ENCODE measurements around the gene UNC13B. TPM values are rescaled to one million over a fixed set of nuclear protein-coding genes. Genes with fewer than 3 reads are reported as not detected.

Gene UNC13B
- total RNA-seq, 1 experiment from 2014 or later = 17.6 TPM

DNA sequence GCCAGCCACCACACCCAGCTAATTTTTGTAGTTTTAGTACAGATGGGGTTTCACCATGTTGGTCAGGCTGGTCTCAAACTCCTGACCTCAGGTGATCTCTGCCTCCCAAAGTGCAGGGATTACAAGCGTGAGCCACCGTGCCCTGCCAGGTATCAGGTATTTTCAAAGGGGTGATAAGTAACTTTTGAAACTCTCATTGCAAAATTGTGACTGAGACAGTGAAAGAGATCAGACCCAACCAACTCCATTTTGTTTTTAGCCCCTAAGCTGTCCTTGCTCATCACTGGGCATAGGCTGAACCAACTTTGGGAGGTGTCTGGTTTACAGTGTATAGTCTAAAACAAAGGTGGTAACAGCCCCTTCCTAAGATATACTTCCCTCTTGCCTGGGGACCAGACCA, 29.3 kb downstream of the UNC13B start:
- CTCF ChIA-PET = no interaction called here
- BruUV-seq (replicated peaks) = no TSS peak
- intact Hi-C loops (cut with micrococcal nuclease) = loop anchor here (5.0 kb wide), 1 partner anchor 286 kb away; no protein-coding TSS in a partner anchor

DNA sequence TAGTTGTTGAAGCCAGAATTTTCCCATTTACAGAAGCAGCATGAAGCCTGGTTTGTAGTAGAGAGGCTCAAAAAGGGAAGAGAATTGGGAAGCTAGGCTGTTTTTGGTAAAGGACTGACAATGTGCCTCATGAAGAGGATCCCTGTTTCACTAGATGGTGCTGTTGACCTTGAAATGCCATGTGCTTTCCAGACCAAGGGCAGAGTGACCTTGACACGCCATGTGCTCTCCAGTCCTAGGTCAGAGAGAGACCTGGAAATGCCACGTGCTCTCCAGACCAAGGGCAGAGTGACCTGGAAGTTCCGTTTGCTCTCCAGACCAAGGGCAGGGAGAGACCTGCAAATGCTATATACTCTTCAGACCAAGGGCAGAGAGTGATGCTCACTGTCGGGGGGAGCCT, 32.0 kb downstream of the UNC13B start:
- ATAC-seq = no peak
- ChIA-PET RAD21 (ENCODE audit: low non-redundant PET in 1 of 2, low total read pairs in 2 of 2, uncharacterized antibody in 2 of 2, unreplicated experiment in 2 of 2) (interaction anchor here in 1 of 2 experiments (0.7 kb wide), 1 partner anchor 112 kb away, joined by 3 read pairs; no protein-coding TSS in a partner anchor), POLR2A (no interaction called here), CTCF (interaction anchor here (1.0 kb wide), 1 partner anchor 280 kb away, joined by 3 read pairs; no protein-coding TSS in a partner anchor)
- Histone ChIP-seq H3K9me2 (ENCODE audit: insufficient read depth) (no peaks in the 10 kb centered on the region), H4K20me1 (ENCODE audit: insufficient read depth) (no peaks in the 10 kb centered on the region), H3K4me2 (ENCODE audit: low read length) (no peak overlapping the region), H3K36me3 (ENCODE audit: control insufficient read depth in 1 of 2, insufficient read depth in 2 of 2, low read length in 2 of 2) (no peaks in the 10 kb centered on the region), H3K27ac (ENCODE audit: low read depth, low read length) (no peak overlapping the region), H3K4me3 (replicated peaks in 1 of 2; ENCODE audit: low read depth in 1 of 2, low read length in 2 of 2) (no peak overlapping the region), H3K9me3 (ENCODE audit: control insufficient read depth in 1 of 2, insufficient read depth in 1 of 2, low read depth in 1 of 2, low read length in 2 of 2) (no peaks in the 10 kb centered on the region), H3K27me3 (ENCODE audit: insufficient read depth, low read length) (no peaks in the 10 kb centered on the region), H2AFZ (ENCODE audit: low read depth, low read length, poor library complexity, severe bottlenecking) (no peak overlapping the region), H3K79me2 (ENCODE audit: insufficient read depth, low read length) (no peaks in the 10 kb centered on the region), H3K4me1 (ENCODE audit: control insufficient read depth in 1 of 2, insufficient read depth in 2 of 2, low read length in 2 of 2) (no peaks in the 10 kb centered on the region), H3K9ac (ENCODE audit: low read length) (no peak overlapping the region)
- DNase-seq (ENCODE audit: low read depth, low spot score) = no peak
- peak; percentile 50 for TF ChIP-seq RAD21 (IDR thresholded peaks at IDR 0.05; ENCODE audit: low read depth)
- TF ChIP-seq, protein P1, sequence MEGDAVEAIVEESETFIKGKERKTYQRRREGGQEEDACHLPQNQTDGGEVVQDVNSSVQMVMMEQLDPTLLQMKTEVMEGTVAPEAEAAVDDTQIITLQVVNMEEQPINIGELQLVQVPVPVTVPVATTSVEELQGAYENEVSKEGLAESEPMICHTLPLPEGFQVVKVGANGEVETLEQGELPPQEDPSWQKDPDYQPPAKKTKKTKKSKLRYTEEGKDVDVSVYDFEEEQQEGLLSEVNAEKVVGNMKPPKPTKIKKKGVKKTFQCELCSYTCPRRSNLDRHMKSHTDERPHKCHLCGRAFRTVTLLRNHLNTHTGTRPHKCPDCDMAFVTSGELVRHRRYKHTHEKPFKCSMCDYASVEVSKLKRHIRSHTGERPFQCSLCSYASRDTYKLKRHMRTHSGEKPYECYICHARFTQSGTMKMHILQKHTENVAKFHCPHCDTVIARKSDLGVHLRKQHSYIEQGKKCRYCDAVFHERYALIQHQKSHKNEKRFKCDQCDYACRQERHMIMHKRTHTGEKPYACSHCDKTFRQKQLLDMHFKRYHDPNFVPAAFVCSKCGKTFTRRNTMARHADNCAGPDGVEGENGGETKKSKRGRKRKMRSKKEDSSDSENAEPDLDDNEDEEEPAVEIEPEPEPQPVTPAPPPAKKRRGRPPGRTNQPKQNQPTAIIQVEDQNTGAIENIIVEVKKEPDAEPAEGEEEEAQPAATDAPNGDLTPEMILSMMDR (IDR thresholded peaks at IDR 0.05 in 2 of 3, conservative IDR thresholded peaks at IDR 0.05 in 1 of 3; ENCODE audit: borderline replicate concordance in 1 of 3, insufficient read depth in 1 of 3, low read depth in 2 of 3, low read length in 2 of 3) = 0 out of 6 replicates have a peak, but pooled peaks of 1 of the 3 experiments have one; percentile 13
- TF ChIP-seq, protein P2, sequence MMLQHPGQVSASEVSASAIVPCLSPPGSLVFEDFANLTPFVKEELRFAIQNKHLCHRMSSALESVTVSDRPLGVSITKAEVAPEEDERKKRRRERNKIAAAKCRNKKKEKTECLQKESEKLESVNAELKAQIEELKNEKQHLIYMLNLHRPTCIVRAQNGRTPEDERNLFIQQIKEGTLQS (IDR thresholded peaks at IDR 0.05) = no peak
- TF ChIP-seq POLR2AphosphoS5 (IDR thresholded peaks at IDR 0.05; ENCODE audit: low read depth, low read length) = no peak
- intact Hi-C loops (cut with micrococcal nuclease) = loop anchor here (5.0 kb wide), 1 partner anchor 284 kb away; no protein-coding TSS in a partner anchor
- BruUV-seq (replicated peaks) = no TSS peak

More for the DNA sequence above, 29.3 kb downstream of the UNC13B start:
- H3K9me3 ChIP-seq (ENCODE audit: control insufficient read depth in 1 of 2, insufficient read depth in 1 of 2, low read depth in 1 of 2, low read length in 2 of 2) = no peaks in the 10 kb centered on the region
- H4K20me1 ChIP-seq (ENCODE audit: insufficient read depth) = no peaks in the 10 kb centered on the region
- H3K27ac ChIP-seq (ENCODE audit: low read depth, low read length) = no peak overlapping the region
- ChIA-PET POLR2A (no interaction called here), RAD21 (ENCODE audit: low non-redundant PET in 1 of 2, low total read pairs in 2 of 2, uncharacterized antibody in 2 of 2, unreplicated experiment in 2 of 2) (no interaction called here)
- no peak overlapping the region for H3K4me3 ChIP-seq (replicated peaks in 1 of 2; ENCODE audit: low read depth in 1 of 2, low read length in 2 of 2)
- no peaks in the 10 kb centered on the region for H3K4me1 ChIP-seq (ENCODE audit: control insufficient read depth in 1 of 2, insufficient read depth in 2 of 2, low read length in 2 of 2)
- H3K79me2 ChIP-seq (ENCODE audit: insufficient read depth, low read length) = no peaks in the 10 kb centered on the region
- TF ChIP-seq YY1 (IDR thresholded peaks at IDR 0.05; ENCODE audit: extremely low read depth, insufficient replicate concordance, low read depth, low read length) (no peak), FOSL1 (IDR thresholded peaks at IDR 0.05; ENCODE audit: low read depth) (no peak), RAD21 (IDR thresholded peaks at IDR 0.05; ENCODE audit: low read depth) (no peak), ZFX (IDR thresholded peaks at IDR 0.05) (no peak), POLR2AphosphoS5 (IDR thresholded peaks at IDR 0.05; ENCODE audit: low read depth, low read length) (no peak)
- TF ChIP-seq, protein P3, sequence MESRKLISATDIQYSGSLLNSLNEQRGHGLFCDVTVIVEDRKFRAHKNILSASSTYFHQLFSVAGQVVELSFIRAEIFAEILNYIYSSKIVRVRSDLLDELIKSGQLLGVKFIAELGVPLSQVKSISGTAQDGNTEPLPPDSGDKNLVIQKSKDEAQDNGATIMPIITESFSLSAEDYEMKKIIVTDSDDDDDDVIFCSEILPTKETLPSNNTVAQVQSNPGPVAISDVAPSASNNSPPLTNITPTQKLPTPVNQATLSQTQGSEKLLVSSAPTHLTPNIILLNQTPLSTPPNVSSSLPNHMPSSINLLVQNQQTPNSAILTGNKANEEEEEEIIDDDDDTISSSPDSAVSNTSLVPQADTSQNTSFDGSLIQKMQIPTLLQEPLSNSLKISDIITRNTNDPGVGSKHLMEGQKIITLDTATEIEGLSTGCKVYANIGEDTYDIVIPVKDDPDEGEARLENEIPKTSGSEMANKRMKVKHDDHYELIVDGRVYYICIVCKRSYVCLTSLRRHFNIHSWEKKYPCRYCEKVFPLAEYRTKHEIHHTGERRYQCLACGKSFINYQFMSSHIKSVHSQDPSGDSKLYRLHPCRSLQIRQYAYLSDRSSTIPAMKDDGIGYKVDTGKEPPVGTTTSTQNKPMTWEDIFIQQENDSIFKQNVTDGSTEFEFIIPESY (IDR thresholded peaks at IDR 0.05; ENCODE audit: extremely low read depth, insufficient replicate concordance, low read length) = no peak
- H3K9ac ChIP-seq (ENCODE audit: low read length) = no peak overlapping the region
- H3K4me2 ChIP-seq (ENCODE audit: low read length) = no peak overlapping the region
- no peak overlapping the region for H2AFZ ChIP-seq (ENCODE audit: low read depth, low read length, poor library complexity, severe bottlenecking)
- no peaks in the 10 kb centered on the region for H3K36me3 ChIP-seq (ENCODE audit: control insufficient read depth in 1 of 2, insufficient read depth in 2 of 2, low read length in 2 of 2)
- H3K27me3 ChIP-seq (ENCODE audit: insufficient read depth, low read length) = no peaks in the 10 kb centered on the region
- ATAC-seq = no peak
- DNase-seq (ENCODE audit: low read depth, low spot score) = no peak
- no peaks in the 10 kb centered on the region for H3K9me2 ChIP-seq (ENCODE audit: insufficient read depth)
